Measurements from ENCODE around the gene PTGS1.

Gene PTGS1

GRCh38 chr9:122425087-122425486 is 54.3 kb downstream of the PTGS1 start:
- DNase-seq: no peak
- in situ Hi-C loops (cut with HindIII; ENCODE audit: low pct_ligation_motif_present, low pct_unique_long_range_greater_than_20kb, low sequenced_read_pairs): no loop called here

GRCh38 chr9:122426723-122427122 is 55.9 kb downstream of the PTGS1 start:
- no peak for DNase-seq
- in situ Hi-C loops (cut with HindIII; ENCODE audit: low pct_ligation_motif_present, low pct_unique_long_range_greater_than_20kb, low sequenced_read_pairs): no loop called here

- no peak for DNase-seq
- in situ Hi-C loops (cut with HindIII; ENCODE audit: low pct_ligation_motif_present, low pct_unique_long_range_greater_than_20kb, low sequenced_read_pairs): no loop called here
These were observed 71.7 kb downstream of the PTGS1 start for GRCh38 chr9:122442568-122442967.

- DNase-seq: no peak
These were observed 73.4 kb downstream of the PTGS1 start for GRCh38 chr9:122444041-122444733.

More at GRCh38 chr9:122444041-122444733, 73.4 kb downstream of the PTGS1 start:
- in situ Hi-C loops (cut with HindIII; ENCODE audit: low pct_ligation_motif_present, low pct_unique_long_range_greater_than_20kb, low sequenced_read_pairs): no loop called here

All from ACHN (cell line).